ENCODE results near the gene SEMA3C.

SEMA3C gene
- total RNA-seq, result 0 to 0.19 (median 0) reads per million in 3 donors

- no peak for DNase-seq
- no peak within 1 kb of the TSS for H3K27ac ChIP-seq (ENCODE audit: insufficient read depth, low read length, poor library complexity, severe bottlenecking)
Observed at GRCh38 chr7:80918909-80919721, at the start of gene SEMA3C. TSS of gene SEMA3C (minus strand) at chr7:80919051. CDS start at chr7:80916781, 2,270 bp downstream.

GRCh38 chr7:80968606-80969005 lies 49.8 kb upstream of the SEMA3C start:
- no peak for DNase-seq
- H3K4me1 ChIP-seq (ENCODE audit: control insufficient read depth, insufficient read depth, low read length, poor library complexity, severe bottlenecking), result no peaks in the 10 kb centered on the region
- H3K36me3 ChIP-seq (ENCODE audit: control insufficient read depth, insufficient read depth, low read length), result no peaks in the 10 kb centered on the region
- H3K27me3 ChIP-seq (replicated peaks; ENCODE audit: control insufficient read depth, insufficient read depth, low read length, poor library complexity, severe bottlenecking), result no peaks in the 10 kb centered on the region
- H3K27ac ChIP-seq (ENCODE audit: insufficient read depth, low read length, poor library complexity, severe bottlenecking), result no peak overlapping the region
- no peak overlapping the region for H3K4me3 ChIP-seq (ENCODE audit: insufficient read depth, low read depth, low read length, poor library complexity, severe bottlenecking)
- no peaks in the 10 kb centered on the region for H3K9me3 ChIP-seq (ENCODE audit: control insufficient read depth, low read length)

More at GRCh38 chr7:80918909-80919721, at the start of gene SEMA3C:
- Histone ChIP-seq H3K27me3 (replicated peaks; ENCODE audit: control insufficient read depth, insufficient read depth, low read length, poor library complexity, severe bottlenecking) (no peaks in the 10 kb centered on the region), H3K9me3 (ENCODE audit: control insufficient read depth, low read length) (no peaks in the 10 kb centered on the region), H3K4me3 (ENCODE audit: insufficient read depth, low read depth, low read length, poor library complexity, severe bottlenecking) (no peak within 1 kb of the TSS), H3K4me1 (ENCODE audit: control insufficient read depth, insufficient read depth, low read length, poor library complexity, severe bottlenecking) (no peaks in the 10 kb centered on the region), H3K36me3 (ENCODE audit: control insufficient read depth, insufficient read depth, low read length) (no peaks in the 10 kb centered on the region)

GRCh38 chr7:80967917-80968297 lies 49.1 kb upstream of the SEMA3C start:
- no peak overlapping the region for H3K4me3 ChIP-seq (ENCODE audit: insufficient read depth, low read depth, low read length, poor library complexity, severe bottlenecking)
- H3K27me3 ChIP-seq (replicated peaks; ENCODE audit: control insufficient read depth, insufficient read depth, low read length, poor library complexity, severe bottlenecking), result no peaks in the 10 kb centered on the region
- no peak overlapping the region for H3K27ac ChIP-seq (ENCODE audit: insufficient read depth, low read length, poor library complexity, severe bottlenecking)
- no peaks in the 10 kb centered on the region for H3K4me1 ChIP-seq (ENCODE audit: control insufficient read depth, insufficient read depth, low read length, poor library complexity, severe bottlenecking)
- no peak for DNase-seq
- H3K36me3 ChIP-seq (ENCODE audit: control insufficient read depth, insufficient read depth, low read length), result no peaks in the 10 kb centered on the region
- no peaks in the 10 kb centered on the region for H3K9me3 ChIP-seq (ENCODE audit: control insufficient read depth, low read length)

GRCh38 chr7:80967071-80967916 lies 48.4 kb upstream of the SEMA3C start:
- H3K36me3 ChIP-seq (ENCODE audit: control insufficient read depth, insufficient read depth, low read length), result no peaks in the 10 kb centered on the region
- no peaks in the 10 kb centered on the region for H3K9me3 ChIP-seq (ENCODE audit: control insufficient read depth, low read length)
- H3K4me1 ChIP-seq (ENCODE audit: control insufficient read depth, insufficient read depth, low read length, poor library complexity, severe bottlenecking), result no peaks in the 10 kb centered on the region
- H3K27ac ChIP-seq (ENCODE audit: insufficient read depth, low read length, poor library complexity, severe bottlenecking), result no peak overlapping the region
- no peaks in the 10 kb centered on the region for H3K27me3 ChIP-seq (replicated peaks; ENCODE audit: control insufficient read depth, insufficient read depth, low read length, poor library complexity, severe bottlenecking)
- H3K4me3 ChIP-seq (ENCODE audit: insufficient read depth, low read depth, low read length, poor library complexity, severe bottlenecking), result no peak overlapping the region
- DNase-seq, result no peak

GRCh38 chr7:80960244-80960795 lies 41.5 kb upstream of the SEMA3C start:
- H3K4me1 ChIP-seq (ENCODE audit: control insufficient read depth, insufficient read depth, low read length, poor library complexity, severe bottlenecking), result no peaks in the 10 kb centered on the region
- no peak overlapping the region for H3K27ac ChIP-seq (ENCODE audit: insufficient read depth, low read length, poor library complexity, severe bottlenecking)
- no peak overlapping the region for H3K4me3 ChIP-seq (ENCODE audit: insufficient read depth, low read depth, low read length, poor library complexity, severe bottlenecking)
- H3K36me3 ChIP-seq (ENCODE audit: control insufficient read depth, insufficient read depth, low read length), result no peaks in the 10 kb centered on the region
- no peaks in the 10 kb centered on the region for H3K27me3 ChIP-seq (replicated peaks; ENCODE audit: control insufficient read depth, insufficient read depth, low read length, poor library complexity, severe bottlenecking)
- no peaks in the 10 kb centered on the region for H3K9me3 ChIP-seq (ENCODE audit: control insufficient read depth, low read length)
- no peak for DNase-seq

GRCh38 chr7:80957226-80957777 lies 38.5 kb upstream of the SEMA3C start:
- DNase-seq, result no peak
- Histone ChIP-seq H3K27ac (ENCODE audit: insufficient read depth, low read length, poor library complexity, severe bottlenecking) (no peak overlapping the region), H3K4me1 (ENCODE audit: control insufficient read depth, insufficient read depth, low read length, poor library complexity, severe bottlenecking) (no peaks in the 10 kb centered on the region)

GRCh38 chr7:80954191-80954590 lies 35.3 kb upstream of the SEMA3C start:
- H3K36me3 ChIP-seq (ENCODE audit: control insufficient read depth, insufficient read depth, low read length), result no peaks in the 10 kb centered on the region
- H3K27me3 ChIP-seq (replicated peaks; ENCODE audit: control insufficient read depth, insufficient read depth, low read length, poor library complexity, severe bottlenecking), result no peaks in the 10 kb centered on the region
- no peaks in the 10 kb centered on the region for H3K9me3 ChIP-seq (ENCODE audit: control insufficient read depth, low read length)
- no peak overlapping the region for H3K27ac ChIP-seq (ENCODE audit: insufficient read depth, low read length, poor library complexity, severe bottlenecking)
- no peak overlapping the region for H3K4me3 ChIP-seq (ENCODE audit: insufficient read depth, low read depth, low read length, poor library complexity, severe bottlenecking)
- DNase-seq, result no peak
- no peaks in the 10 kb centered on the region for H3K4me1 ChIP-seq (ENCODE audit: control insufficient read depth, insufficient read depth, low read length, poor library complexity, severe bottlenecking)

More at GRCh38 chr7:80957226-80957777, 38.5 kb upstream of the SEMA3C start:
- no peaks in the 10 kb centered on the region for H3K27me3 ChIP-seq (replicated peaks; ENCODE audit: control insufficient read depth, insufficient read depth, low read length, poor library complexity, severe bottlenecking)
- no peaks in the 10 kb centered on the region for H3K36me3 ChIP-seq (ENCODE audit: control insufficient read depth, insufficient read depth, low read length)
- no peaks in the 10 kb centered on the region for H3K9me3 ChIP-seq (ENCODE audit: control insufficient read depth, low read length)
- H3K4me3 ChIP-seq (ENCODE audit: insufficient read depth, low read depth, low read length, poor library complexity, severe bottlenecking), result no peak overlapping the region

- no peak for DNase-seq
- Histone ChIP-seq H3K36me3 (ENCODE audit: control insufficient read depth, insufficient read depth, low read length) (no peaks in the 10 kb centered on the region), H3K4me3 (ENCODE audit: insufficient read depth, low read depth, low read length, poor library complexity, severe bottlenecking) (no peak overlapping the region), H3K27ac (ENCODE audit: insufficient read depth, low read length, poor library complexity, severe bottlenecking) (no peak overlapping the region), H3K4me1 (ENCODE audit: control insufficient read depth, insufficient read depth, low read length, poor library complexity, severe bottlenecking) (no peaks in the 10 kb centered on the region), H3K27me3 (replicated peaks; ENCODE audit: control insufficient read depth, insufficient read depth, low read length, poor library complexity, severe bottlenecking) (no peaks in the 10 kb centered on the region), H3K9me3 (ENCODE audit: control insufficient read depth, low read length) (no peaks in the 10 kb centered on the region)
Observed at GRCh38 chr7:80950550-80950967, 31.7 kb upstream of the SEMA3C start.

- Histone ChIP-seq H3K36me3 (ENCODE audit: control insufficient read depth, insufficient read depth, low read length) (no peaks in the 10 kb centered on the region), H3K4me1 (ENCODE audit: control insufficient read depth, insufficient read depth, low read length, poor library complexity, severe bottlenecking) (no peaks in the 10 kb centered on the region), H3K9me3 (ENCODE audit: control insufficient read depth, low read length) (no peaks in the 10 kb centered on the region), H3K27ac (ENCODE audit: insufficient read depth, low read length, poor library complexity, severe bottlenecking) (no peak overlapping the region), H3K4me3 (ENCODE audit: insufficient read depth, low read depth, low read length, poor library complexity, severe bottlenecking) (no peak overlapping the region), H3K27me3 (replicated peaks; ENCODE audit: control insufficient read depth, insufficient read depth, low read length, poor library complexity, severe bottlenecking) (no peaks in the 10 kb centered on the region)
- DNase-seq, result no peak
Observed at GRCh38 chr7:80949449-80949848, 30.6 kb upstream of the SEMA3C start.

Data from effector memory CD4-positive, alpha-beta T cell (primary cell).